AG09309 (cell line): Measurements from ENCODE around the gene UROC1.

Source experiments
- DNase-seq: peaks from one replicate; pipeline ENCODE4 v3.0.0-alpha.2; 2010; ENCODE audit warnings: low read depth
- H3K4me3 ChIP-seq: 2 replicates; pipeline ENCODE4 v1.5.1; 2011; ENCODE audit warnings: mild to moderate bottlenecking, low read depth, low read length, moderate library complexity; ENCODE audit not compliant: control insufficient read depth
- CTCF ChIP-seq: IDR thresholded peaks from 2 replicates; pipeline ENCODE4 v1.5.1; 2011; ENCODE audit warnings: mild to moderate bottlenecking, low read depth, low read length, inconsistent platforms; ENCODE audit not compliant: insufficient read depth, control insufficient read depth; ENCODE audit errors: missing control alignments

Gene UROC1

GRCh38 chr3:126521122-126521891 is 3.7 kb upstream of the UROC1 start:
- TF ChIP-seq CTCF = no peak
- H3K4me3 ChIP-seq = no peak overlapping the region
- DNase-seq = no peak

GRCh38 chr3:126519506-126520455 is 2.2 kb upstream of the UROC1 start:
- no peak for DNase-seq
- H3K4me3 ChIP-seq = no peak overlapping the region
- TF ChIP-seq CTCF = no peak

- no peak overlapping the region for H3K4me3 ChIP-seq
- no peak for TF ChIP-seq CTCF
- DNase-seq = no peak
These were observed 1.2 kb upstream of the UROC1 start for GRCh38 chr3:126518779-126519177.

GRCh38 chr3:126517986-126518778 is 609 bp upstream of the UROC1 start:
- H3K4me3 ChIP-seq = no peak overlapping the region
- no peak for TF ChIP-seq CTCF
- DNase-seq = no peak

GRCh38 chr3:126516936-126517290 is 660 bp downstream of the UROC1 start:
- no peak for DNase-seq
- no peak for TF ChIP-seq CTCF
- H3K4me3 ChIP-seq = no peak overlapping the region
